ENCODE data around the gene REEP6. TPM values are rescaled to one million over a fixed set of nuclear protein-coding genes. Genes with fewer than 3 reads are reported as not detected.

The REEP6 gene
- total RNA-seq, 1 donor from 2014 or later = 21.5 TPM

GRCh38 chr19:1482361-1483130 is 8.4 kb upstream of the REEP6 start:
- H3K9me3 Mint-ChIP-seq (ENCODE audit: unreplicated experiment) = peaks cover 10% of the 10 kb centered on the region
- peaks cover 7% of the 10 kb centered on the region for H3K27me3 Mint-ChIP-seq (ENCODE audit: unreplicated experiment)
- no peak overlapping the region for H3K27ac Mint-ChIP-seq (ENCODE audit: unreplicated experiment)
- H3K4me1 Mint-ChIP-seq (ENCODE audit: low read depth, unreplicated experiment) = peaks cover 2% of the 10 kb centered on the region
- no peak overlapping the region for H3K4me3 Mint-ChIP-seq (ENCODE audit: unreplicated experiment)
- DNase-seq = no peak
- no peaks in the 10 kb centered on the region for H3K36me3 Mint-ChIP-seq (ENCODE audit: unreplicated experiment)
- TF ChIP-seq CTCF (IDR thresholded peaks at IDR 0.05; ENCODE audit: partially characterized antibody, unreplicated experiment) = no peak

GRCh38 chr19:1483131-1483978 is 7.6 kb upstream of the REEP6 start:
- H3K27me3 Mint-ChIP-seq (ENCODE audit: unreplicated experiment) = peaks cover 9% of the 10 kb centered on the region
- TF ChIP-seq CTCF (IDR thresholded peaks at IDR 0.05; ENCODE audit: partially characterized antibody, unreplicated experiment) = no peak
- peaks cover 10% of the 10 kb centered on the region for H3K9me3 Mint-ChIP-seq (ENCODE audit: unreplicated experiment)
- H3K4me3 Mint-ChIP-seq (ENCODE audit: unreplicated experiment) = no peak overlapping the region
- H3K36me3 Mint-ChIP-seq (ENCODE audit: unreplicated experiment) = no peaks in the 10 kb centered on the region
- peaks cover 2% of the 10 kb centered on the region for H3K4me1 Mint-ChIP-seq (ENCODE audit: low read depth, unreplicated experiment)
- H3K27ac Mint-ChIP-seq (ENCODE audit: unreplicated experiment) = no peak overlapping the region
- no peak for DNase-seq

GRCh38 chr19:1483979-1484428 is 7.0 kb upstream of the REEP6 start:
- Mint-ChIP-seq H3K27me3 (ENCODE audit: unreplicated experiment) (peaks cover 10% of the 10 kb centered on the region), H3K4me1 (ENCODE audit: low read depth, unreplicated experiment) (peaks cover 2% of the 10 kb centered on the region), H3K4me3 (ENCODE audit: unreplicated experiment) (no peak overlapping the region), H3K27ac (ENCODE audit: unreplicated experiment) (no peak overlapping the region), H3K36me3 (ENCODE audit: unreplicated experiment) (no peaks in the 10 kb centered on the region), H3K9me3 (ENCODE audit: unreplicated experiment) (peaks cover 10% of the 10 kb centered on the region)
- DNase-seq = no peak
- TF ChIP-seq CTCF (IDR thresholded peaks at IDR 0.05; ENCODE audit: partially characterized antibody, unreplicated experiment) = no peak

- DNase-seq = no peak
- TF ChIP-seq CTCF (IDR thresholded peaks at IDR 0.05; ENCODE audit: partially characterized antibody, unreplicated experiment) = no peak
- Mint-ChIP-seq H3K4me1 (ENCODE audit: low read depth, unreplicated experiment) (peaks cover 4% of the 10 kb centered on the region), H3K27ac (ENCODE audit: unreplicated experiment) (no peak overlapping the region), H3K4me3 (ENCODE audit: unreplicated experiment) (no peak overlapping the region), H3K27me3 (ENCODE audit: unreplicated experiment) (peaks cover 10% of the 10 kb centered on the region), H3K9me3 (ENCODE audit: unreplicated experiment) (peaks cover 3% of the 10 kb centered on the region), H3K36me3 (ENCODE audit: unreplicated experiment) (no peaks in the 10 kb centered on the region)
Measured at GRCh38 chr19:1486720-1487575, 4.0 kb upstream of the REEP6 start.

Measured in glutamatergic neuron (in vitro differentiated cells).